Thyroid gland (tissue), 4 donors: ENCODE measurements around the gene SIK3.

Source experiments
- POLR2A ChIP-seq, 2 donors: fragments of 450-650 bp; IDR thresholded peaks; one replicate each; pipeline ENCODE4 v1.6.1; 2017; ENCODE audit warnings: antibody characterized with exemption in 2 of 2, mild to moderate bottlenecking in 2 of 2, moderate library complexity in 1 of 2
- TF ChIP-seq, protein P1 (sequence below), 6 experiments: fragments of 200-600 bp in 3 of 6; fragments of 450-650 bp in 3 of 6; sonication (generic) in 3 of 6; IDR thresholded peaks; one replicate each; pipeline ENCODE4 v1.5.1; 2016 to 2019; ENCODE audit warnings: antibody characterized with exemption in 6 of 6, mild to moderate bottlenecking in 2 of 6, inconsistent platforms in 1 of 6, moderate library complexity in 1 of 6

DNA sequence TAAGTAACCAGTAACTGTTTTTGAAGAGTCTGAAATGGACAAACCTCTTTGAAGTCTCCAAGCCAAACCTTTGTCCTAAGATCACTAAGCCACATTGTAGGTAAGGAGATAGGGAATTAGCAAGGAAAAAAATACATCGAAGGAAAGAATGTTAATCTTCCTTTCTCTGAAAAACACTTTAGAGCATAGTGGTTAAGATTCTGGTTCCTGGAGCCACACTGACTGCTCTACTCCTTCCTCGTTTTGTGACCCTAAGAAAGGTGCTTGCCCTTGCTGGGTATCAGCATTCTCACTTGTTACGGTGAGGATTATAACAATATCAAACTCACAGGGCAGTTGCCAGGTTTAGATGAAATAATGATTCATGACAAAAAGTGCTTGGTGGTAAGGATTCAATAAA, 104.0 kb downstream of the SIK3 start:
- TF ChIP-seq, protein P1, sequence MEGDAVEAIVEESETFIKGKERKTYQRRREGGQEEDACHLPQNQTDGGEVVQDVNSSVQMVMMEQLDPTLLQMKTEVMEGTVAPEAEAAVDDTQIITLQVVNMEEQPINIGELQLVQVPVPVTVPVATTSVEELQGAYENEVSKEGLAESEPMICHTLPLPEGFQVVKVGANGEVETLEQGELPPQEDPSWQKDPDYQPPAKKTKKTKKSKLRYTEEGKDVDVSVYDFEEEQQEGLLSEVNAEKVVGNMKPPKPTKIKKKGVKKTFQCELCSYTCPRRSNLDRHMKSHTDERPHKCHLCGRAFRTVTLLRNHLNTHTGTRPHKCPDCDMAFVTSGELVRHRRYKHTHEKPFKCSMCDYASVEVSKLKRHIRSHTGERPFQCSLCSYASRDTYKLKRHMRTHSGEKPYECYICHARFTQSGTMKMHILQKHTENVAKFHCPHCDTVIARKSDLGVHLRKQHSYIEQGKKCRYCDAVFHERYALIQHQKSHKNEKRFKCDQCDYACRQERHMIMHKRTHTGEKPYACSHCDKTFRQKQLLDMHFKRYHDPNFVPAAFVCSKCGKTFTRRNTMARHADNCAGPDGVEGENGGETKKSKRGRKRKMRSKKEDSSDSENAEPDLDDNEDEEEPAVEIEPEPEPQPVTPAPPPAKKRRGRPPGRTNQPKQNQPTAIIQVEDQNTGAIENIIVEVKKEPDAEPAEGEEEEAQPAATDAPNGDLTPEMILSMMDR (IDR thresholded peaks at IDR 0.05), result no peak
- no peak for TF ChIP-seq POLR2A (IDR thresholded peaks at IDR 0.05)
